Vagina (tissue), 2 donors: ENCODE measurements around the gene RIOK3. TPM values are rescaled to one million over a fixed set of nuclear protein-coding genes. Genes with fewer than 3 reads are reported as not detected.
A peak's percentile ranks its signal among the peaks of the same experiment; 100 is the strongest.
"Not testable (repeated sequence)": the region's sequence is repeated elsewhere in the genome, so short reads cannot be mapped to it uniquely, and the experiment has no call there.

ENCODE experiments used
- DNase-seq, 2 donors: peaks; one replicate each; pipeline ENCODE4 v3.0.0-alpha.2; 2017; ENCODE audit errors: extremely low spot score in 2 of 2
- H3K27ac ChIP-seq: fragments of 200-600 bp; sonication (generic); one replicate; pipeline ENCODE4 v1.5.1; 2019
- H3K27me3 ChIP-seq: fragments of 200-600 bp; sonication (generic); one replicate; pipeline ENCODE4 v1.5.1; 2019
- H3K36me3 ChIP-seq, 2 donors: fragments of 200-600 bp; sonication (generic); one replicate each; pipeline ENCODE4 v1.5.1; 2017 to 2019
- H3K4me1 ChIP-seq: fragments of 200-600 bp; sonication (generic); one replicate; pipeline ENCODE4 v1.5.1; 2019
- H3K4me3 ChIP-seq, 2 donors: fragments of 200-600 bp; sonication (generic); 1 replicate in 1 of 2; 2 replicates in 1 of 2; pipeline ENCODE4 v1.5.1; 2016 to 2019
- H3K9me3 ChIP-seq: fragments of 200-600 bp; sonication (generic); one replicate; pipeline ENCODE4 v1.5.1; 2019
- POLR2A ChIP-seq, 2 donors: fragments of 450-650 bp; IDR thresholded peaks; one replicate each; pipeline ENCODE4 v1.6.1; 2017; ENCODE audit warnings: antibody characterized with exemption in 2 of 2, mild to moderate bottlenecking in 2 of 2, moderate library complexity in 2 of 2
- POLR2AphosphoS5 ChIP-seq, 2 donors: sonication (generic); formaldehyde crosslinking; IDR thresholded peaks; one replicate each; pipeline ENCODE4 v1.9.0; 2017; ENCODE audit warnings: antibody characterized with exemption in 2 of 2, mild to moderate bottlenecking in 2 of 2, low read depth in 1 of 2; ENCODE audit not compliant: insufficient read depth in 1 of 2
- intact Hi-C: fragments of 100-400 bp; cut with DNase I; formaldehyde crosslinking; loops from one replicate; pipeline ENCODE4 v1.15.1; 2023
- total RNA-seq: library from RNA; depleted of rRNA; stranded (reverse); fragments of >200 nt; gene quantifications from one replicate; pipeline ENCODE4 v1.2.3, GENCODE V29; 2016
- TF ChIP-seq, protein P1 (sequence below), 3 experiments: fragments of 450-650 bp in 2 of 3; fragments of 200-600 bp in 1 of 3; sonication (generic) in 1 of 3; IDR thresholded peaks; one replicate each; pipeline ENCODE4 v1.5.1; 2017 to 2019; ENCODE audit warnings: antibody characterized with exemption in 3 of 3, mild to moderate bottlenecking in 2 of 3, moderate library complexity in 2 of 3

RIOK3 gene
- total RNA-seq, 1 donor from 2014 or later: 96.7 TPM

DNA sequence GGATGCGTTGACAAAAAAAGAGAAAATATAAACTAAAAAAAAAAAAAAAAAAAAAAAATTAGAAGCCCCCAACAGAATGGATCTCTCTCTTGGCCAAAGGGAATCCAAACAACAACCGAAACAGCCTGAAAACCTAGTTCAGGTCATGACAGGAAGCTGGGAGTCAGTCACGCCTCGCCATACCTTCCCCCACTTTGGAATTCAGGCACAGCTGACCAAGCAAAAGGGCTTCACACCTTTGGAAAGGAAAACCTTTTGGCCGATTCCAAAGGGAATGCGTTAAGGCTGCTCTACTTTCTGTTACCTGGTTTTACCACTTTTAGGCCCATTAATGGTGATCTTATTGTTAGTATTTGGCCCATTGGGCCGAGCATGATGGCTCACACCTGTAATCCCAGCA lies 32.3 kb downstream of the RIOK3 start:
- H3K27me3 ChIP-seq: no peaks in the 10 kb centered on the region
- peaks cover 0 to 21% of the 10 kb centered on the region in 2 donors for H3K36me3 ChIP-seq
- DNase-seq: no peak
- H3K4me1 ChIP-seq: peaks cover 9% of the 10 kb centered on the region
- intact Hi-C loops: no loop called here
- no peaks in the 10 kb centered on the region for H3K9me3 ChIP-seq
- TF ChIP-seq, protein P1, sequence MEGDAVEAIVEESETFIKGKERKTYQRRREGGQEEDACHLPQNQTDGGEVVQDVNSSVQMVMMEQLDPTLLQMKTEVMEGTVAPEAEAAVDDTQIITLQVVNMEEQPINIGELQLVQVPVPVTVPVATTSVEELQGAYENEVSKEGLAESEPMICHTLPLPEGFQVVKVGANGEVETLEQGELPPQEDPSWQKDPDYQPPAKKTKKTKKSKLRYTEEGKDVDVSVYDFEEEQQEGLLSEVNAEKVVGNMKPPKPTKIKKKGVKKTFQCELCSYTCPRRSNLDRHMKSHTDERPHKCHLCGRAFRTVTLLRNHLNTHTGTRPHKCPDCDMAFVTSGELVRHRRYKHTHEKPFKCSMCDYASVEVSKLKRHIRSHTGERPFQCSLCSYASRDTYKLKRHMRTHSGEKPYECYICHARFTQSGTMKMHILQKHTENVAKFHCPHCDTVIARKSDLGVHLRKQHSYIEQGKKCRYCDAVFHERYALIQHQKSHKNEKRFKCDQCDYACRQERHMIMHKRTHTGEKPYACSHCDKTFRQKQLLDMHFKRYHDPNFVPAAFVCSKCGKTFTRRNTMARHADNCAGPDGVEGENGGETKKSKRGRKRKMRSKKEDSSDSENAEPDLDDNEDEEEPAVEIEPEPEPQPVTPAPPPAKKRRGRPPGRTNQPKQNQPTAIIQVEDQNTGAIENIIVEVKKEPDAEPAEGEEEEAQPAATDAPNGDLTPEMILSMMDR (IDR thresholded peaks at IDR 0.05): no peak
- TF ChIP-seq POLR2AphosphoS5 (IDR thresholded peaks at IDR 0.05; ENCODE audit: insufficient read depth in 1 of 2, low read depth in 1 of 2): no peak
- no peak for TF ChIP-seq POLR2A (IDR thresholded peaks at IDR 0.05)
- H3K4me3 ChIP-seq: no peak overlapping the region
- H3K27ac ChIP-seq: no peak overlapping the region

DNA sequence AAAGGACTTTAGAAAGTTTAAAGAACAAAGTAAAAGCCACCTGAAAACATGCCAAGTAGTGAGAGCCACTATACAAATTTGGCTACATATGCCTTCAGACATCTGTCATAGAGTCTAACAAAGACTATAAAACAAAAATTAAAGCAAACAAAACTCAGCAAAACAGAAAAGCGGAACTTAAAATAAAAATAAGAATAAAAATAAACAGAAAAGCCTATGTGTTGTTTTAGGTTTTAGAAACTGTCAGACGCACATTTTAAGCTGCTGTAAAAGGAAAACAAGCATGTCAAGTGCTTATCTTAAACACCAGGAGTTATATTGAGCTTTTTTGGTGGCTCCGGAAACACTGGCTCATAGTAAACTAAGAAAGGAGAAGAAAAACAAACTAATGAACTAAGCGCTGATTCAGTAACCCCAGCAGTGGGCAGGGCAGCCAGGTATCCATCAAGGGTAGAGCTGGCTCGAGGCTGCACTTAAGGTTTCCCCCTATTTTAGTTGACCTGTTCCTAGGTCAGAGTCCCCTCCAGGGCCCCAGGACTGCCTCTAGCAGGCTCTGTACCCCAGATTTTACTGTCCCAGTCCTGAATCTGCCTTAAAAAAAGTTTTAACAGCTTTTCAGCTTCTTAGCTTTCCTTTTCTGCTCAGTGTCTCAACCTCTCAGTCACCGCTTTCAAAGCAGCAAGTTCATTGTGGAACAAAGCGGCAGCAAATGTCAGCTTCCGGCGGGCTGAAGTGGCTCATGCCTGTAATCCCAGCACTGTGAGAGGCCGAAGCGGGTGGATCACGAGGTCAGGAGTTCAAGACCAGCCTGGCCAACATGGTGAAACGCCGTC lies 34.9 kb downstream of the RIOK3 start:
- DNase-seq: no peak
- Histone ChIP-seq H3K27me3 (no peaks in the 10 kb centered on the region), H3K27ac (peak overlapping the region; percentile 51), H3K36me3 (peaks cover 0 to 2% of the 10 kb centered on the region in 2 donors), H3K4me1 (peaks cover 9% of the 10 kb centered on the region), H3K4me3 (peak overlapping the region in 1 of 2 donors; percentile 1), H3K9me3 (no peaks in the 10 kb centered on the region)
- TF ChIP-seq, protein P1 (IDR thresholded peaks at IDR 0.05): no peak
- TF ChIP-seq POLR2AphosphoS5 (IDR thresholded peaks at IDR 0.05; ENCODE audit: insufficient read depth in 1 of 2, low read depth in 1 of 2) (no peak), POLR2A (IDR thresholded peaks at IDR 0.05) (no peak)
- intact Hi-C loops: no loop called here

DNA sequence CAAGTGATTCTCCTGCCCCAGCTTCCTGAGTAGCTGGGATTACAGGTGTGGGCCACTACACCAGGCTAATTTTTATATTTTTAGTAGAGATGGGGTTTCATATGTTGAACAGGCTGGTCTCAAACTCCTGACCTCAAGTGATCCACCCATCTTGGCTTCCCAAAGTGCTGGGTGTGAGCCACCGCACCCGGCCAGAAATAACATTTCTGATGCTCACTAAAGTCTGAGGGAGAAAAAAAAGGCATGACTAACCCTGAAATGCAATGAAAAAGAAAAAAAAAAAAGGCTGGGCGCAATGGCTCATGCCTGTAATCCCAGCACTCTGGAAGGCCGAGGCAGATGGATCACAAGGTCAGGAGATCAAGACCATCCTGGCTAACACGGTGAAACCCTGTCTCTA lies 36.5 kb downstream of the RIOK3 start:
- H3K9me3 ChIP-seq, DNase-seq, intact Hi-C loops, H3K4me3 ChIP-seq, H3K27me3 ChIP-seq, H3K4me1 ChIP-seq, H3K36me3 ChIP-seq, H3K27ac ChIP-seq: not testable (repeated sequence)

DNA sequence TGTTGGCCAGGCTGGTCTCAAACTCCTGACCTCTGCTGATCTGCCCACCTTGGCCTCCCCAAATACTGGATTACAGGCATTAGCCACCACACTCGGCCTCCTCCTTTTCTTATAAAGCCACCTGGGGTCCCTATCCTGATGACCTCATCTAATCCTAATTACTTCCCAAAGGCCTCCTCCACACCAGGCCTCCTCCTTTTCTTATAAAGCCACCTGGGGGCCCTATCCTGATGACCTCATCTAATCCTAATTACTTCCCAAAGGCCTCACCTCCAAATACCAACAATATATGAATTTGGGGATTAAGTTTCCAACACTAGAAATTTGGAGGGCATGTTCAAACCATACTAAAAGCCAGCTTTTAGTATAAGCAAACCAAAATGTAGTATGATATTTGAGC lies 40.6 kb downstream of the RIOK3 start:
- H3K36me3 ChIP-seq: no peaks in the 10 kb centered on the region
- no peak overlapping the region for H3K27ac ChIP-seq
- DNase-seq: no peak
- H3K4me1 ChIP-seq: no peaks in the 10 kb centered on the region
- H3K27me3 ChIP-seq: no peaks in the 10 kb centered on the region
- H3K9me3 ChIP-seq: no peaks in the 10 kb centered on the region
- no peak overlapping the region for H3K4me3 ChIP-seq
- intact Hi-C loops: no loop called here
- TF ChIP-seq, protein P1 (IDR thresholded peaks at IDR 0.05): no peak
- TF ChIP-seq POLR2AphosphoS5 (IDR thresholded peaks at IDR 0.05; ENCODE audit: insufficient read depth in 1 of 2, low read depth in 1 of 2) (no peak), POLR2A (IDR thresholded peaks at IDR 0.05) (no peak)

DNA sequence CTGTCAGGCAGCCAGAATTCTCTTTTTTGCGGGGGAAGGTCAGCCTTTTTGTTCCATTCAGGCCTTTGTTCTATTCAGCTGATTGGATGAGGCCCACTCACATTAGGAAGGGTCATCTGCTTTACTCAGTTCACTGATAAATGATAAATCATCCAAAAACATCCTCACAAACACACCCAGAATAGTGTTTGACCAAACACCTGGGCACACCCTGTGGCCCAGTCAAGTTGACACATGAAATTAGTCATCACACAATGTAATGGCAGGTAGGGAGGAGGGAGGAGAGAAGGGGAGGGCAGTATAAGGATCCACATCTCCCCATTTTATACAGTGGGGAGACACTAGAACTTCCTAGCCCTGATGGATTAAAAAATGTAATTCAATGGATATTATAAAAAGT lies 41.9 kb downstream of the RIOK3 start:
- Histone ChIP-seq H3K4me1 (no peaks in the 10 kb centered on the region), H3K27ac (no peak overlapping the region), H3K27me3 (no peaks in the 10 kb centered on the region), H3K9me3 (no peaks in the 10 kb centered on the region), H3K4me3 (no peak overlapping the region), H3K36me3 (no peaks in the 10 kb centered on the region)
- no peak for DNase-seq
- intact Hi-C loops: no loop called here
- TF ChIP-seq POLR2AphosphoS5 (IDR thresholded peaks at IDR 0.05; ENCODE audit: insufficient read depth in 1 of 2, low read depth in 1 of 2) (no peak), POLR2A (IDR thresholded peaks at IDR 0.05) (no peak)
- TF ChIP-seq, protein P1 (IDR thresholded peaks at IDR 0.05): no peak
